Measurements from ENCODE around the gene USP30.

- TF ChIP-seq CTCF (IDR thresholded peaks at IDR 0.05), result no peak
- TF ChIP-seq EZH2phosphoT487 (IDR thresholded peaks at IDR 0.05), result no peak
- TF ChIP-seq EZH2 (IDR thresholded peaks at IDR 0.05), result no peak
Observed at GRCh38 chr12:109131154-109132050, 79.0 kb downstream of the USP30 start.

Measured in neural progenitor cell (in vitro differentiated cells).